GM19372 (cell line): ENCODE data around the gene PYCR2.
"Not testable (repeated sequence)": the region's sequence is repeated elsewhere in the genome, so short reads cannot be mapped to it uniquely, and the experiment has no call there.

Experiments
- ATAC-seq: cut with Tn5 transposase; IDR thresholded peaks from one replicate; pipeline ENCODE4 v1.9.1; 2021; ENCODE audit warnings: mild to moderate bottlenecking, low read depth, moderate library complexity; ENCODE audit not compliant: unreplicated experiment

PYCR2 gene

GRCh38 chr1:225923692-225924555, at the start of gene PYCR2:
Gene PYCR2, minus strand, starts transcription at chr1:225924250. Its CDS starts 140 bp downstream, at chr1:225924110.
- peak; percentile 97 for ATAC-seq

- ATAC-seq, result no peak
Observed at GRCh38 chr1:225973158-225973557, 49.1 kb upstream of the PYCR2 start.

DNA sequence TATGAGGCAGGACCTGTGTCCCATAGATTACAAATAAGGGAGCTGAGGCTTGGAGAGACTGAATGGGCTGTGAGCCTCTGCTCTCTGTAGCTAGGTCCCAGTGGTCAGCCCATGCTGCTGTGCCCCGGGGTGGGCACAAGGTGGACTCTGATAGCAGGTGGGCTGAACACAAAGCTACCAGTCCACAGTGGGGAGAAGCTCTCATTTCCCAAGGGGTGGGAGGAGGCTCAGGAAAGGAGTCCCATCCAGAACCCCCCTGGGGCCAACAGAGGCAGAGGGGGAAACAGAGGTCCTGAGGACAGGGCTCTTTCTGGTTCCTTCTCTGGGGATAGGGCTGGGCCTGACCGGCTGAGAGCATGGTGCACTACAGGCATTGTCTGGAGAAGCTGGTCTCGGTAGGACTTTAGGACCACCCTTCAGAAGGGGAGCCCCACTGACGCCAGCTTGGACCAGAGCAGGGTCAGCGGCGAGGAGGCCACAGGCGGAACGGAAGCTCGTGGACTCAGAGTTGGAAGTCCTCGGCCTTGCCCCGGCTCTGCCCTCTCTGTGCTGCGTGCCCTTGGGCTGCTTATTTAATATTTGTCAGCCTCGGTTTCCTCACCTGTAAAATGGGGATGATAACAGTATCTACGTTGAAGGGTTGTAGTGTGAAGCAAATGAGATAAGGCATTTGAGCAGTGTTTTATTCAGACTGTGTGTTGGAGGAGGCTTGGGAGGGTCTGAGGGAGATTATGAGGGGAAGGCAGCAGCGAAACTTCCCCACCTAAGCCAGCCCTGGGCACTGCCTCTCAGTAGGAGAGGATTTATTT, 48.5 kb upstream of the PYCR2 start:
- no peak for ATAC-seq

DNA sequence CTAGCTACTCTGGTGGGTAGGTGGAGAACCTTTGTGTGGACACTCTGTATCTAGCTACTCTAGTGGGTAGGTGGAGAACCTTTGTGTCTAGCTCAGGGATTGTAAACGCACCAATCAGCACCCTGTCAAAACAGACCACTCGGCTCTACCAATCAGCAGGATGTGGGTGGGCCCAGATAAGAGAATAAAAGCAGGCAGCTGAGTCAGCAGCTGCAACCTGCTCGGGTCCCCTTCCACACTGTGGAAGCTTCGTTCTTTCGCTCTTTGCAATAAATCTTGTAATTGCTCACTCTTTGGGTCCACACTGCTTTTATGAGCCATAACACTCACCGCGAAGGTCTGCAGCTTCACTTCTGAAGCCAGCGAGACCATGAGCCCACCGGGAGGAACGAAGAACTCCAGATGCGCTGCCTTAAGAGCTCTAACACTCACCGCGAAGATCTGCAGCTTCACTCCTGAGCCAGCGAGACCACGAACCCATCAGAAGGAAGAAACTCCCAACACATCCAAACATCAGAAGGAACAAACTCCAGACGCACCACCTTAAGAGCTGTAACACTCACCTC, 46.6 kb upstream of the PYCR2 start:
- ATAC-seq, result not testable (repeated sequence)

DNA sequence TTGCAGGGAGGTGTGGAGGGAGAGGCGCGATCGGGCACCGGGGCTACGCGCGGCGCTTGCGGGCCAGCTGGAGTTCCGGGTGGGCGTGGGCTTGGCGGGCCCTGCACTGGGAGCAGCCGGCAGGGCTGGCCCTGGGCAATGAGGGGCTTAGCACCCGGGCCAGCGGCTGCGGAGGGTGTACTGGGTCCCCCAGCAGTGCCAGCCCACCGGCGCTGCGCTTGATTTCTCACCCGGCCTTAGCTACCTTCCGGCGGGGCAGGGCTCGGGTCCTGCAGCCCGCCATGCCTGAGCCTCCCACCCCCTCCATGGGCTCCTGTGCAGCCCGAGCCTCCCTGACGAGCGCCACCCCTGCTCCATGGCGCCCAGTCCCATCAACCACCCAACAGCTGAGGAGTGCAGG, 45.7 kb upstream of the PYCR2 start:
- not testable (repeated sequence) for ATAC-seq

DNA sequence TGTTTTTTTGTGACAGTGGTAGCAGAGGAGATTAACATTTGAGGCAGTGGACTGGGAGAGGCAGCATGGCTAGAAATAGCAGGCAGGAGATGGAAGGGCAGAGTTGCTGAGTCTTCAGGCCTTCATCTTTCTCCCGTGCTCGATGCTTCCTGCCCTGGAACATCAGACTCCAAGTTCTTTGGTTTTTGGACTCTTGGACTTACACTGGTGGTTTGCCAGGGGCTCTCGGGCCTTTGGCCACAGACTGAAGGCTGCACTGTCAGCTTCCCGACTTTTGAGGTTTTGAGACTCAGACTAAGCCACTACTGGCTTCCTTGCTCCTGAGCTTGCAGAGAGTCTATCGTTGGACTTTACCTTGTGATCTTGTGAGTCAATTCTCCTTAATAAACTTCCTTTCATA, 41.2 kb upstream of the PYCR2 start:
- no peak for ATAC-seq

GRCh38 chr1:225963735-225964530, 39.9 kb upstream of the PYCR2 start:
- no peak for ATAC-seq

DNA sequence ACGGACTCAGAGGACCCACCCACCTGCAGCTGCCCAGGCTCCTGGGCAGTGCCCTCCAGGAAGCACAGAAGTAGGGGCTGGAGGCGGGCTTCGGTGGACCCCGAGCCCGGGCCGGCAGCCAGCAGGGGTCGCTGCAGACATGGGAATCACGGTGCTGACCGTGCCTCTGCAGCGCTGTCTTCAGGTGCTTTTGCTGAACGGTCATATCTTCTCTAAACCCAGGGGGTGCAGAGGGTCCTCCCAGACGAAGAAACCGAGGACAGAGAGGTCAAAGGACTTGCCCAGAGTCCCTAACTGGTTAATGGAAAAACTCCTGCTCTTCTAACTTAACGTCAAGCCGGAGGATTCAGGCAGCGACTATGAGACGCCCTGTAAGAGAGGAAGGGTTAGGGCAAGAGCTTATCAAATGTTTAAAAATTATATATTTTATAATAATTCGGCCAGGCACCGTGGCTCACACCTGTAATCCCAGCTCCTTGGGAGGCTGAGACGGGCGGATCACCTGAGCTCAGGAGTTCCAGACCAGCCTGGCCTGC, 38.5 kb upstream of the PYCR2 start:
- ATAC-seq, result peak; percentile 77

- ATAC-seq, result no peak
Observed at GRCh38 chr1:225961659-225962439, 37.8 kb upstream of the PYCR2 start.

GRCh38 chr1:225958041-225958440, 34.0 kb upstream of the PYCR2 start:
- ATAC-seq, result no peak

- ATAC-seq, result no peak
Observed at GRCh38 chr1:225954753-225955152, 30.7 kb upstream of the PYCR2 start.

- no peak for ATAC-seq
Observed at GRCh38 chr1:225953315-225953714, 29.3 kb upstream of the PYCR2 start.

GRCh38 chr1:225950905-225951497, 27.0 kb upstream of the PYCR2 start:
- ATAC-seq, result no peak

DNA sequence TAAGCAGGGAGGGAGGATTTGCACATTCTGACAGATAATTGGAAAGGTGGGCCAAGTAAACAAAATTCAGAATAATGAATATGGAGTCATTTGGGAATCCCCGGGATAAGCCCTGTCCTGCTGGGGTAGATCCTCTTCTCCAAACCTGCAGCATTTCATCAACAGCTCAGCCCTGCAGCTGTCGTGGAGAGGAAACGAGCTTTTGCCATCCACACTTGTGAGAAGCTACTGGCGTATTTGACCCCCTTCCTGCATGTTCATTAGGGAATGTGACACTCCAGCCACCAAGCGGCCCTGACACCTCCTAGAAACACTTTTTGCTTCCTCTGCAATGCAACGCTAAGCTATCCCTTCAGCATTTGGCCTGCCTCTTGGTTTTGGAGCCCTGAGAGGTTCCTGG, 25.0 kb upstream of the PYCR2 start:
- no peak for ATAC-seq

DNA sequence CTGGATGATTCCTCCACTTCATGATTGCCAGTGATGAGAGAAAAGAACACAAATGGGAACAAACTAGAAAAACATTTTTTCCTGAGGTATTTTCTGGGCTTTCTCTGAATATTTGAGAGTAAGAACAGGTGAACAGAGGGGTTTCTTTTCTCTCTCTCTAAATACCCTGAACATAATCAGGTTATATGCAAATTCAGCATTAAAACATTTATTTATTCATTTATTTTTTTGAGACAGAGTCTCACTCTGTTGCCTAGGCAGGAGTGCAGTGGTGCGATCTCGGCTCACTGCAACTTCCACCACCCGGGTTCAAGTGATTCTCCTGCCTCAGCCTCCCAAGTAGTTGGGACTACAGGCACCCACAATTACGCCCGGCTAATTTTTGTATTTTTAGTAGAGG, 22.8 kb upstream of the PYCR2 start:
- ATAC-seq, result no peak

- ATAC-seq, result no peak
Observed at GRCh38 chr1:225946082-225946620, 22.1 kb upstream of the PYCR2 start.

DNA sequence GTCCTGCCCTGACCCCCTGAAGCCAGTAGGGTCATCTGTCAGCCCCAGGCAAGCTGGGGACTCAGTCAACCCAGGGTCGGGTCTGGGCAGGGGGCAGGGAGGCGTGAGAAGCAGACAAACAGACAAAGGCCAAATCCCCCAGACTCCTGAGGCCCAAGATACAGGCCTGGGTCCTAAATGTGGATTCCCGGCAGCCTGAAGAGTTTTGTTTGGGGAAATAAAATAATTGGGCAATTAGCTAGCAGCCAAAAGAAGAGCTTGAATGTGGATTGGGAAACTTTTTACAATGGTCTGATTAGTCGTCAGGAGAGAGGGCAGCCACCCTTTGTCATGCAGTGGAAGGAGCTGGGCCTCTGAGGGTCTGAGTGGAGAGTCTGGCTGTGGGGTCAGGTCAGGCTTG, 21.5 kb upstream of the PYCR2 start:
- no peak for ATAC-seq

- peak; percentile 68 for ATAC-seq
Observed at GRCh38 chr1:225944951-225945350, 20.9 kb upstream of the PYCR2 start.

- ATAC-seq, result no peak
Observed at GRCh38 chr1:225944387-225944786, 20.3 kb upstream of the PYCR2 start.
